Dermis microvascular lymphatic vessel endothelial cell (primary cell): ENCODE results near the gene MEP1B. TPM values are rescaled to one million over a fixed set of nuclear protein-coding genes. Genes with fewer than 3 reads are reported as not detected.
"Not testable (repeated sequence)": the region's sequence is repeated elsewhere in the genome, so short reads cannot be mapped to it uniquely, and the experiment has no call there.

Experiments used
- DNase-seq, 2 donors: peaks; one replicate each; pipeline versions ENCODE4 v3.0.0 to v3.0.0-alpha.2; 2010; ENCODE audit warnings: low read depth in 2 of 2
- total RNA-seq: library from RNA; depleted of rRNA; stranded (reverse); fragments of >200 nt; gene quantifications from 2 replicates; pipeline ENCODE4 v1.2.1, GENCODE V29; 2014

The MEP1B gene
- total RNA-seq, 1 donor from 2014 or later, result not detected

DNA sequence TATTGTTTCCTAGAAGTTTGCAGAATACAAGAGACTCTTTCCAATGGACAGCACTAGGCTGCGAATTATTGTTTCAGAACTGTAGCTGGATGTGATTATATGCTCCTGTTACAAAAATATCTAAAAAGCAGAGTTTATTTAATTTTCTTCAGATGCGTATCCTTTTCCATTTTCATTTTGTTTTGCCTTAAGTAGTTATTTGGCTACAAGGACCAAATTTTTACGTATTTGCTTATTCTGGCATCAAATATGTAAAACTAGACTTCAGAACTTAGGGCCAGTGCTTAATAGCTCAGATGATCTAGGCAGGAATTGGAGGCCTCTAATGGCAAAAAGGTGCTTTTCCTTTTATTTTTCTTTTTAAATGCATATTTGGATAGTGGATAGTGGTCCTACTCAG is 18.7 kb downstream of the MEP1B start:
- no peak for DNase-seq

DNA sequence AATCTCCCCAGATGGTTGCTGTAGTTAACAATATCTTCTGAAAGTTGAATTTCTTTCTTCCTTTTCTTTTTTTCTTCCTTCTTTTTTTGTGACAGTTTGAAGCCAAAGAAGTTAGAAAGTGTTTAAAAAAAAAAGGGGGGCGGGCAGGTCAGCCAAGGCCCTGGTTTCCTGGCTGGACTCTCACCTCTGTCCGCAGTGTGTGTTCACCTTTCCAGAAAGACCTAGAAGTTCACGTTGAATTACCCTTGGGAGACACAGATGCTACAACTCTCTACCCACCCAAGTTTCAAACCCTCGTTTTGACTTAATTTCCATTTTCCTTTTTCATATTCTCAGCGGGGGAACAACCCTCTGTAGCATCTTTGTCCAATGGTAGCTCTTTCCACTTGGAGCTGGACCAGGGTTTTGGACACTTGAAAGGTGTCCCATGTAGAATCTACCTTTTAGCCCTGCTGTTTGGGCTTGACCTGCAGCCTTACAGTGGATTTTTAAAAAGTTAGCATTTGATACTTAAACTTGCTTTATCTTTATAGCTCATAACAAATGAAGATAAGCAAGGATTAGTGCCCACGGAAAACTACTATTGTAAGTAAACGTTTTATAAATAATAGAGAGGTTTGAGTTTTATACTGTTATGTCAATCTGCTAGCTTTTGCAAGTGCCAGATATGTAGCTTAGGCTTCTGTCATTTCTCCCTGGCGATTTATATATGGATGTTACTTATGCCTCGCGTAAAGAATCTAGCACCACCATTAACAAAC is 20.0 kb downstream of the MEP1B start:
- no peak for DNase-seq

DNA sequence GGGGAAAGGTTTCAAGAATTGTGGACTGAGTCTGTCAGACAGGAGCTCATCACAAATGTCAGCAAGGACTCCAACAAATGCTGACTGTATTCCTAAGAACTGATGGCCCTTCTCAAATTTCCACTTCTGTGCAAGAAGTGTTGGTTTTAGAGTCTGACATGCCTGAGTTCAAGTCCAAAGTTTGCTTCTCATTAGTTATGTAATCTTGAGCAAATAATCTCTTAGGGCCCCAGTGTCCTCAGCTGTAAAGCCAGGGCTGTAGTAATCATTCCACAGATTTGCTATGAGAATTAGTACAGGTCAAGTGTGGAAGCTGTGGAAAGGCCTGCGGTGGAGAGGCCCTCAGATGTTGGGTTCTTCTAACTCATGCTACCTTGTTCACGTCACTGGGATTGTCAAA is 23.9 kb downstream of the MEP1B start:
- no peak for DNase-seq

DNA sequence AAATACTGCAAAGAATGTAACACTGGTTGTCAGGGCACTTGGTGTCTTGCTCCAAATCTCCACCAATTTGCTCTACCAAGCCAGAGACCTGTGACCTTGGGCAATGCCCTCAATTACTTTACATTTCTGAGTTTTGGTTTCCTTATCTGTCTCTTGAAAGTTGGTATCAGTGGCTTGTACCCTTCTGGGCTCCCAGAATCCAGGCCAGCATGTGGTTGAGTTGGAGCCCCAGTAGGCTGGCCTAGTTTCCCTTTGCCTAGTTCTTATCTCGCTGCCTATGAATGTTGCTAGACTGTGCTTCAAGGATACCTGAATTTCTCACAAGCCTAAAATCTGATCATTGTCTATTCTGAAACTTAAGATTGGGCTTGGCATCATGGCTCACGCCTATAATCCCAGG is 26.6 kb downstream of the MEP1B start:
- no peak for DNase-seq

DNA sequence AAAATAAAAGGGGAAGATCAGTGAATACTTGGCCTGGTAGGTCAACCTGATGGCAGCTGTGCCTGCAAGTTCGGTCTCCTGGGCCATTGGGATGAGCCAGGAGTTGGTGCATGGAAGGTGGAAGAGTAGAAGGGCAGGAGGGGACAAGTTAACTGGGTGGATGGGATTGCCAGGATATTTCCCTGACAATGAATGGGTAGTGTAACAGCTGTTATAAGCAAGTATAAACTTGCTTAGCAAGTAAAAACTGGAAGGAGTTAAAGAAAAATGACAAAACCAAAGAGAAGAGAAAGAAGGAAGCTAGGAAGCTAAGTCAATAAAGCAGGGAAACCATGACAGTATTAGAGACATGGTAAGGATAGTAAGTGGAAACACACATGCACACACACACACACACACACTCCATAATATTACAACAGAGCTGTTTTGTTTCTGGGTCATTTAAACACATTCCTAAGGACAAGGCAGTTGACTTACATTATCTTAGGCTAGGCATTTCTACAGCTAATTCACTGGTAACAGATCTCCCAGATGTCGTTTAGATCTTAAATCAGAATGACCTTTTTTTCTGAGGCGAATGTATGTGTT is 29.7 kb downstream of the MEP1B start:
- no peak for DNase-seq

DNA sequence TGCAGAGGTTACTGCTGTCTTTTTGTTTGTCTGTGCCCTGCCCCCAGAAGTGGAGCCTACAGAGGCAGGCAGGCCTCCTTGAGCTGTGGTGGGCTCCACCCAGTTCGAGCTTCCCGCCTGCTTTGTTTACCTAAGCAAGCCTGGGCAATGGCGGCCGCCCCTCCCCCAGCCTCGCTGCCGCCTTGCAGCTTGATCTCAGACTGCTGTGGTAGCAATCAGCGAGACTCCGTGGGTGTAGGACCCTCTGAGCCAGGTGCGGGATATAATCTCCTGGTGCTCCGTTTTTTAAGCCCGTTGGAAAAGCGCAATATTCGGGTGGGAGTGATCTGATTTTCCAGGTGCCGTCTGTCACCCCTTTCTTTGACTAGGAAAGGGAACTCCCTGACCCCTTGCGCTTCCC is 43.5 kb downstream of the MEP1B start:
- not testable (repeated sequence) for DNase-seq

DNA sequence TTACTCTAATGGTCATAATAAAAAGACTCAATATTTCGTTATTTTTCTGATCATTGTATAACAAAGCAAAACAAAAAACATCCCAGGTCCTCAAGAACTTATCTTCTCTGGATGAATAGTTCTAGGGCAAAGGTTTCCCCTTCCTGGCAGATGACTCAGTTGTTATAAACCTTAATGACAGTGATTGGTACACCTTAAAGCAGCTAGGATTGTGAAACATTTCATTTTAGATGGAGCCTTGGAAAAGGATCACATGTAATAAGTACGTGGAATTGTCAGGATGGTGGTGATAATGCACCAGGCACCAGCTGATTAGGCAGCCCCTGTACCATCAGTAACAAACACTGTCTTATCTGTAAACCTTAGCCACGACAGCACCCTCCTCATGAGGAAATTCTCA is 47.2 kb downstream of the MEP1B start:
- DNase-seq, result no peak

DNA sequence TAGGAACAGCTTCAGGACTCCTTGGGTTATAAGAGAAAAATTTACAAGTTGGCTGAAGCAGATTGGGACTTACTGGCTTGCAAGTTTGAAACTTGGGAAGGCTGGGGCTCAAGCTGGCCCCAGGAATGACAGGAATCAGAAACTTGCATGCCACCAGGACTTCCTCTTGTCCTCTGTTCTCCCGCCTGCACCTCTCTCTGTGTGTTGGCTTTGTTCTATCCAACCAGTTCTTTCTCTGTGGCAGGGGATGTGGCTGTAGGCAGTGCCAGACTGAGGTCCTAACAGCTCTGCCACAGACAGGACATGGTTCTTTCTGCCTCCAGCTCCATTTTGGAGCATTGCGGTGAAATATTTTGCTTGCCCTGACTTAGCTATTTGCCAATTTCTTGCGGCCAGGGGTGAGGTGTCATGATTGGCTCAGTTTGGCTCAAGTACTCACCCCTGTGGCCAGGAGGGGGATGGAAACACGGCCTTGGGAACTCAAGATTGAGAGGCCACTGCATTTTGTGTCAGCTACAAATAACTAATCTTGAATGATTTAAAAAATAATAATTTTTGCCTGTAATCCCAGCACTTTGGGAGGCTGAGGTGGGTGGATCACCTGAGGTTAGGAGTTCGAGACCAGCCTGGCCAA is 48.9 kb downstream of the MEP1B start:
- DNase-seq, result no peak

DNA sequence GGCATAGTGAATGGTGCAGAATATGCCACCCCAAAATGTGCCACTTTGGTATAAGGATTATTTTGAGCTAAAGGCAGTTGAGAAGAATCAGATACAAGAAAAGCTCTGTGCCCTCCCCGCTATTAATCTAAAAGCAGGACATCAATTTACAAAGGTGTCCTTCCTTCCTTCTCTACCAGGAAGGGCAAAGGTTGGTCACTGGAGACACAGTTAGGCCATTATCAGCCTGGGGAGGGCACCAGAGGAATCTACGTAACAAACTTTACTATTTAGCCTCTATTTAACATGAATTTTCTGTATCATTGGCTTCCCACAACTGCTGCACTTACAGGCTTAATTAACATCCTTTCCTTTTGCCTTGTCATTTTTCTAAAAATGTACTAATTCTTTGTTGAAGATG is 52.6 kb downstream of the MEP1B start:
- DNase-seq, result no peak

DNA sequence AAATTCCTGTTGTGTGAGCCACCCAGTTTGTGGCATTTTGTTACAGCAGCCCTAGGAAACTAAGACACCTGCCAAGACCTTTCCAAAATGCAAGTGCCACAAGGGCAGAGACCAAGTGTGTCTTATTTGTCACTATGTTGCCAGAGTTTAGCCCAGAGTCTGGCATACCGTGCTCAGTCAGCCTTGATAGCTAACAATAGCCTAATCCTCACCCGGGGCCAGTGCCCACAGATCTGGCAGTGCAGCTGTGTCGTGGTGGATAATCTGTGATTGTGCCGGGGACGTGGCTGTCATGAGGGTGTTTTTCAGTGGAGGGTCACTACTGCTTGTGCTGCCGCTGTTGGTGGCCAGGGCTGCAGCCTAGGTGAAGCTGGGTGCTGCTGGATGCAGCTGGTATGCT is 53.5 kb downstream of the MEP1B start:
- no peak for DNase-seq

DNA sequence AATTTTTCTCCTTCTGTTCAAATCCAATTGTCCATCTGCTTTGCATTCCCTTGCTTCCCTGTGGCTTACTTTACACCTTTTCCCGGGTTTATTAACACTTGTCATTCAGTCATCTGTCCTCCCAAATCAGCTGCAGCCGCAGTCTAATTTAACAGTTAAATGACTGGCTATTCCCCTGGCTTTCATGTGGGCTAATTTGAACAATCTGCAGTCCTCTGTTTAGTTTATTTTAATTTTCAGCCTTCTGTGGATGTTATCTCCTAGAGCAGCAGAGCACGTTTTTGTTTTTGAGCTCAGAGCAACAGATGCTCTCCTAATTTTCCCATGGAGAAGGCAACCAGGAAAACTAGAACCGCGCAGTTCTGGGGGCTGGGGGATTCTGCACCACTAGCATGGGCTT is 55.0 kb downstream of the MEP1B start:
- no peak for DNase-seq

DNA sequence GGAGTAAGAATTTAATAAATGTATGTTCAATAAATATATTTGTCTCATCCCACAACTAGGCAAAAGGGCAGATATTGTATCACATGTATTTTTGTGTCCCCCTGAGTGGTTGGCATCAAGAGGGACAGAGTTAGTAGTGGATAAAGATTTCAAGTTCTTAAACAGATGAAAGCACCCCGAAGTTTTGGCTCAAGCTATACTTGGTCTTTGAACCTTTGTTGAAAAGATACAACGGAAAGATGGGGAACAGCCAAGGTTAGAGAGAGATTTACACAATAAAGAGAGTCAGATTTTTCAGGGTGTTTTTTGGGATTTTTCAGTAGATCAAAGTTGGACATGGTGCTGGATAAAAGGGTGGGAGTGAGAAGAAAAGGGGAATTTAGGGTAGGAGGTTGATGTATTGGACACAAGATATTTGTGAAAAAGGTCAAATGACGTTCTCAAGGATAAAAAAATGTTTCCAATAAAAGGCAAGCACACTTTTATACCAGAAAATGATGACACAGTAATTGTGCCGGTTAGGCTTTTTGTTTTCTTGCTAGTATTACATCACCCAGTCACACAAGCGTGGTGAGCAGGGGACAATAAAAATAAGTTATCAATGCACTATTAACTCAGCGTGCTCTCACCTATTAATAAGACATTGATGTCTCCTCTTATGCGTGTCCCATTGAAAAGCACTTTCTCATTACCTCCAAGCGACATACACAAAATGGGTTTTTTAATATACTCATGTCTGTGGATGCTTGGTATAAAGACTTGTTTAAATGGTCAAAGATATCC is 59.5 kb downstream of the MEP1B start:
- DNase-seq, result no peak

DNA sequence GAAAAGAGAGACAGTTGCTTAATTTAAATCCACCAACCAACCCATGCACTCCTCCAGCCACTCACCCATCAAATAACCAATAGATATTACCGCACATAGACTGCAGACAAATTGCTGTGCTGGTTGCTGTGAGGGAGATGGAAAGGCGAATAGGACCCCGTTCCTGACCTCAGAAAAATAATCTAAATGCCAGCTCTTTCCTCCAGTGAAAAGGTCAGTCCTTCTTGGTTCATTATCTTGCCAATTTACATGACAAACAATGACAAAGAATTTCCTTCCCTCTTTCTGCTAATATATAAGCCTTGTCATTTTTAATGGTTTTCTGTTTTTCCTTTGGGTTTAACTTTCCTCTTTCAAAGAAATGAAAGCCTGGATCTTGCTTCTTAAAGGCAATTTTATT is 61.6 kb downstream of the MEP1B start:
- DNase-seq, result no peak

DNA sequence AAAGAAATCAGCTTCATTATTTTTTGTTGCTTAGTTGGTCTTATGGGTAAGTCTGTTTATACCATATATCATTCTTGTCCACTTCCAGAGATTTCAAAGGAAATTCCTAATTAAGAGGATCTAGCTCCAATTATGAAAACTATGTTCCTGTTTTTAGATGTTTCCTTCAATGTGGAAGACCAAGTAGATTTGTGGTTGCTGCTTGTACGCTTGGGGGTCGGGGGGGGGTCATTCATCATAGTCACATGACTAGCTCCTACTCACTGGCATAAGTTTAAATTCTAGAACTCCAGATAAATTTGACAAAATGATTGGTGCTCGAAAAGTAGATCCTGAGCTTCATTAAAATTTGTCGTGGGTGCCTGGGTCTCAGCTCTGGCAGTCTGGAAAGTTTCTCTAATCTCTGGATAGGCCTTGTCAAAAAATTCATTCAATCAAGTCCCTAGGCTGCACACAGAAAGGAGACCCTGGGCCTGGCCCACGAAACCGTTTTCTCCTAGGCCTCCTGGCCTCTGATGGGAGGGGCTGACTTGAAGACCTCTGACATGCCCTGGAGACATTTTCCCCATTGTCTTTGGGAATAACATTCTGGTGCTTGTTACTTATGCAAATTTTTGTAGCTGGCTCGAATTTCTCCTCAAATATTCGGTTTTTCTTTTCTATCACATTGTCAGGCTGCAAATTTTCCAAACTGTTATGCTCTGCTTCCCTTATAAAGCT is 62.5 kb downstream of the MEP1B start:
- DNase-seq, result no peak

DNA sequence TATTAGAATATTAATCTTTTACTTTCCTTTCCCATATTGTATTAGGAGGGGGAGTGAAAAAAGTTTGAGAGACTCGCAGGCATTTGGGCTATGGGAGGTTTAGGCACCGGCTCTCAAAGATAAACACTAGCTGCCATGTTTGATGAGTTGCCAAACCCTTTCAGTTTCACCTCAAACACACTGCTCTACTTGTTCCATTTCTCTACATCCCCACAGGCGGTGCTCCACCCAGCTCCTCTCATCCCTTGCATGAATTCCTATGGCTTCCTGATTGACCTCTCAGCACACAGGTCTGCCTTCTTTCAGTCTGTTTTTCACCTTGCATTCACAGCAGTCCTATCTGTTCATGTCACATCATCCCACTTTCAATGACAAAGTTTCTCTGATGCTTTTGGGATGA is 65.7 kb downstream of the MEP1B start:
- DNase-seq, result no peak

DNA sequence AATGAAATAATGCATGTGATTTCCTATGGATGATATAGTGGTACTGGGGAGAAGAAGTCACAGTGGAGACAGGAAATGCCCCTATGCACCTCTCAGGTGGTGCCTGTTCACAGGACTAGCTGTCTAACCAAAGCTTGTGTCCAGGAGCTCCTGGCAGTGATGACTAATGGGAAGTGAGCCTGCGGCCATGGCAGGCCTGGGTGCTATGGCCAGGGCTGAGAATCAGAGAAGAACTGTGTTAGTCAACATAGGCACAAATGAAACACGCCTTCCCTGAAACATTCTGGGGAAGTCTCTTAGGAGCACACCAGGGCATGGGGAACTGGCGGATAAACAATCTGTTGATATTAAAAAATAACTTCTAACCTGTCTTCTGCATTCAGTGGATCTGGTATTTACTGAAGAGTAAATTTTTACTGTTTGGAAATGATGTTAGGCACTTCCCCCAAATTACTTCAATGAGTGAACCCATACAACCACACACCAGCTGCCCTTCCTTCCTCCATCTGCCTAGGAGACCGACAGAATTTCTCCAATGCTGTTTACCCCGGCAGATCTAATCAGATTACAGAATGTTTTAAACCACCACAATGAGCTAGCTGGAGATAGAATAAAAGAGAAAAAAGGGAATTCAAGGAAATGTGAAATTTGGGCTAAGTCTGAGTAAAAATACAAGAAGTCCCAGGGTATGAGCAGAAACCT is 67.4 kb downstream of the MEP1B start:
- no peak for DNase-seq

DNA sequence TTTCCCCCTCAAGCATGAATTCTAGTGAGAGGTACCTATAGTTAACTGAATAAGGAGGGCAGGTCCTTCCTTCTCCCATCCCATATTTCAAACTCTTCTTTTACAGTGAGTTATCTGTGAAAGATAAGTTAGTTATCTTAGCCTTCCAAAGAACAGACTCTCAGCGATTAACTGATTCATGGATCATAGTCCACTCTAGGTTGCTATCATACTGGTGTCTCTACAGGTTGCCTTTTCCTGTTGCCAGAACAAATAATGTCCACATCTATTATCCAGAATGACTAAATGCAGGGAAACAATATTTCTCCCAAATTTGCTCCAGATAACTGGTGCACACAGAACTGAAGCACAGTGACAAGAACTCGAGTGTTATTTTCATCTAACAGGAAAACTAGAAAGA is 68.3 kb downstream of the MEP1B start:
- no peak for DNase-seq

DNA sequence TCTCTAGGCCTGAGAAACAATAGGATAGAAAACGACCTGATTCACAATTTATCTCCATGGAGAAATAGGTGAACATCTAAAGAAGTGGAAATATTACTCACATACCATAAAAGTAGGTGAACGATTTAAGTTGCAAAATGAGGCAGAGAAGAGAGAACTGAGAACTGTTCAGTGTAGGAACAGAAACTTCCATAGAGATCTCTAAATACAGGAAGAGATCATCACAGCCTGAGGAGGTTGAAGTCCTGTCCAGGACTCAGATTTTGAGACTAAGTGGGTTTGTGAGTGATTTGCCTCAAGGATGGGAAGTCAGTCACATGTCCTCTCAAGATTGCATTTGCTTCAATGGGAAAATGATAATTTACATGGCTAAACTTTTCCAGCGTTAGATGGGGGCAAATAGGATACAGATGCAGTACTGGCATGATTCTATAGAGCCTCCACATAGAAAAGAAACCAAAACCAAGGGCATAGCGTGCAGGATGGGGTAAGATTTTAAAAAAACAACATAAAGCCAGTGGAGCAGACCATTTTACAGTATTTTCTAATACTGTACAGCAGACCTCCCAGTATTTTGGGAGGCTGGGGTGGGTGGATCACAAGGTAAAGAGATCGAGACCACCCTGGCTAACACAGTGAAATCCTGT is 68.8 kb downstream of the MEP1B start:
- DNase-seq, result no peak

DNA sequence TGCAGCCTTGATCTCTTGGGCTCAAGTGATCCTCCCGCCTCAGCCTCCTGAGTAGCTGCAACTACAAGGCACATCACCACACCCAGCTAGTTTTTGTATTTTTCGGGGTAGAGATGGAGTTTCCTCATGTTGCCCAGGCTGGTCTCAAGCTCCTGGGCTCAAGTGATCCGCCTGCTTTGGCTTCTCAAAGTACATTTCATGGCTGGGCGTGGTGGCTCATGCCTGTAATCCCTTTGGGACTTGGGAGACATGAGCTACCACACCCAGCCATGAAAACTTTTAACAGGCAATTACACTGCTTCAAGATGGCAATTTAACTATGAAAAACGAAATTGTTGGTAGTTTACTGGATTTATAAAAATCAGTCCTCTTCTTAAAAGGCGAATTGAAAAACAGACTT is 69.7 kb downstream of the MEP1B start:
- no peak for DNase-seq

DNA sequence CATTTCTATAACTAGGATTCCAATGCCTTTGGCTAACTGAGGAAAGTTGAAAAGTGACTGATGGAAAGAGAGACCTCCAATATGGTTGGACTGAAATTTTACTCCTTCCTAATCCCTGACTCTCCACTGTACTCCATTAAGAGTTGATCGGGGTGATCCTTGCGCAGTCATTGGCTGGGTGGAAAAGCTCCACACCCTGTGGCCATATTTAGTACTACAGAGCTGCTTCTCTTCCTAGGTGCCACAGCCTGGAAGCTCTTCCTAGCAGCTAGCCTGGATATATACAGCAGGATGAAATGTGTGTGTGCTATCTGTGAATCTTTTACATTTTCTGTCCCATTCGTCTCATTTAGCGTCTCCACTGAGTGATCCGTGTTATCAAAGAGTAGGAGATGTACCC is 71.2 kb downstream of the MEP1B start:
- DNase-seq, result no peak

DNA sequence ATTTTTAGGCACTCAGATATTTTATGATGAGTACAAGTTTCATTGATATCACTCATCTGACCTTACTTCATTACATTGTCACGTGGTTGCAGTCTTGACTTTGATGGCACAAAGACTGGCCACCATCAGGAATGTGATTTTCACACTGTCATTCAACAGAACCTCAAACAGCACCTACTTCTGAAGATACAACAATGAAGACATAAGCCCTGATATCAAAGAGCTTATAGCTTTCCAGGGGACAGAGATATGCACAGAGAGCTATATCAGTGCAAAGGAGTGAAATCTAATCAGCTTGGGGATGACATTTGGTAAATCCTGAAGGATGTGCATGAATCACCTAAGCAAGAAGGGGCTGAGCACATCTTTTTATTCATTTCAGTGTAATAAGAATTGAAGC is 72.3 kb downstream of the MEP1B start:
- DNase-seq, result no peak
